Stimulated activated CD8-positive, alpha-beta memory T cell treated with anti-CD3 and anti-CD28 coated beads, Interleukin-7, amount 100 ng/mL, for 1 hour (primary cell): ENCODE results near the gene EHF.
"Not testable (repeated sequence)": the region's sequence is repeated elsewhere in the genome, so short reads cannot be mapped to it uniquely, and the experiment has no call there.

Experiments
- DNase-seq, 2 donors: peaks; one replicate each; pipeline ENCODE4 v3.0.0-alpha.2; 2020; ENCODE audit warnings: low read depth in 2 of 2

Gene EHF

GRCh38 chr11:34620820-34621792 is at the start of gene EHF:
Gene EHF, plus strand, starts transcription at chr11:34621093. Its CDS starts 21,538 bp downstream, at chr11:34642631.
- no peak for DNase-seq

GRCh38 chr11:34573537-34573936 is 47.4 kb upstream of the EHF start:
- no peak for DNase-seq

GRCh38 chr11:34575261-34575660 is 45.6 kb upstream of the EHF start:
- DNase-seq = no peak

GRCh38 chr11:34575671-34576070 is 45.2 kb upstream of the EHF start:
- no peak for DNase-seq

- DNase-seq = no peak
These were observed 44.6 kb upstream of the EHF start for GRCh38 chr11:34576331-34576730.

GRCh38 chr11:34583818-34584217 is 37.1 kb upstream of the EHF start:
- no peak for DNase-seq

- DNase-seq = no peak
These were observed 35.6 kb upstream of the EHF start for GRCh38 chr11:34585304-34585734.

GRCh38 chr11:34585735-34586487 is 35.0 kb upstream of the EHF start:
- no peak for DNase-seq

GRCh38 chr11:34586488-34587281 is 34.2 kb upstream of the EHF start:
- no peak for DNase-seq

- no peak for DNase-seq
These were observed 33.6 kb upstream of the EHF start for GRCh38 chr11:34587282-34587677.

GRCh38 chr11:34588023-34588422 is 32.9 kb upstream of the EHF start:
- no peak for DNase-seq

GRCh38 chr11:34588701-34589100 is 32.2 kb upstream of the EHF start:
- DNase-seq = no peak

GRCh38 chr11:34589177-34589576 is 31.7 kb upstream of the EHF start:
- DNase-seq = not testable (repeated sequence)

GRCh38 chr11:34593085-34593484 is 27.8 kb upstream of the EHF start:
- no peak for DNase-seq

GRCh38 chr11:34594603-34595002 is 26.3 kb upstream of the EHF start:
- DNase-seq = no peak

- no peak for DNase-seq
These were observed 25.5 kb upstream of the EHF start for GRCh38 chr11:34595391-34595790.

GRCh38 chr11:34595960-34596644 is 24.8 kb upstream of the EHF start:
- no peak for DNase-seq

- no peak for DNase-seq
These were observed 21.4 kb upstream of the EHF start for GRCh38 chr11:34599406-34599945.

- no peak for DNase-seq
These were observed 20.4 kb upstream of the EHF start for GRCh38 chr11:34600339-34601084.

GRCh38 chr11:34601085-34601444 is 19.8 kb upstream of the EHF start:
- DNase-seq = no peak
